Measurements from ENCODE around the gene EPHA3. TPM values are rescaled to one million over a fixed set of nuclear protein-coding genes. Genes with fewer than 3 reads are reported as not detected.

The EPHA3 gene
- polyA plus RNA-seq, 2 of the 4 experiments (the other 2 are of a cell fraction), result not detected

- H3K9me3 ChIP-seq, result no peaks in the 10 kb centered on the region
- CTCF ChIA-PET, result no interaction called here
- no peak for TF ChIP-seq NPAS2 (CRISPR knock-in tag; IDR thresholded peaks at IDR 0.05; ENCODE audit: borderline replicate concordance)
- TF ChIP-seq, protein P1, sequence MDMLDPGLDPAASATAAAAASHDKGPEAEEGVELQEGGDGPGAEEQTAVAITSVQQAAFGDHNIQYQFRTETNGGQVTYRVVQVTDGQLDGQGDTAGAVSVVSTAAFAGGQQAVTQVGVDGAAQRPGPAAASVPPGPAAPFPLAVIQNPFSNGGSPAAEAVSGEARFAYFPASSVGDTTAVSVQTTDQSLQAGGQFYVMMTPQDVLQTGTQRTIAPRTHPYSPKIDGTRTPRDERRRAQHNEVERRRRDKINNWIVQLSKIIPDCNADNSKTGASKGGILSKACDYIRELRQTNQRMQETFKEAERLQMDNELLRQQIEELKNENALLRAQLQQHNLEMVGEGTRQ (IDR thresholded peaks at IDR 0.05), result no peak
- no peak for TF ChIP-seq HDAC2 (IDR thresholded peaks at IDR 0.05)
- no peak for TF ChIP-seq RARB (CRISPR knock-in tag; IDR thresholded peaks at IDR 0.05)
- H3K4me2 ChIP-seq, result no peak overlapping the region
- H3K4me1 ChIP-seq, result no peaks in the 10 kb centered on the region
- POLR2A ChIA-PET, result no interaction called here
- H3K27ac ChIP-seq, result no peak overlapping the region
- H3K4me3 ChIP-seq, result no peak overlapping the region
- FAIRE-seq (no peak), ATAC-seq (no peak), DNase-seq (ENCODE audit: low read depth in 1 of 2, low spot score in 1 of 2) (no peak)
Measured at GRCh38 chr3:89173546-89173945, 66.1 kb downstream of the EPHA3 start.

- Histone ChIP-seq H3K4me1 (no peaks in the 10 kb centered on the region), H3K4me3 (no peak overlapping the region), H3K4me2 (no peak overlapping the region), H3K9me3 (no peaks in the 10 kb centered on the region), H3K27ac (no peak overlapping the region)
- TF ChIP-seq NR3C1 (IDR thresholded peaks at IDR 0.05), result no peak
- no peak for TF ChIP-seq RFX5 (IDR thresholded peaks at IDR 0.05)
- no peak for TF ChIP-seq KDM5A (IDR thresholded peaks at IDR 0.05)
- TF ChIP-seq NPAS2 (CRISPR knock-in tag; IDR thresholded peaks at IDR 0.05; ENCODE audit: borderline replicate concordance), result no peak
- TF ChIP-seq MAZ (IDR thresholded peaks at IDR 0.05; ENCODE audit: borderline replicate concordance, low read depth, low read length), result no peak
- no peak for TF ChIP-seq HOXB13 (CRISPR knock-in tag; IDR thresholded peaks at IDR 0.05; ENCODE audit: low read depth)
- TF ChIP-seq, protein P2, sequence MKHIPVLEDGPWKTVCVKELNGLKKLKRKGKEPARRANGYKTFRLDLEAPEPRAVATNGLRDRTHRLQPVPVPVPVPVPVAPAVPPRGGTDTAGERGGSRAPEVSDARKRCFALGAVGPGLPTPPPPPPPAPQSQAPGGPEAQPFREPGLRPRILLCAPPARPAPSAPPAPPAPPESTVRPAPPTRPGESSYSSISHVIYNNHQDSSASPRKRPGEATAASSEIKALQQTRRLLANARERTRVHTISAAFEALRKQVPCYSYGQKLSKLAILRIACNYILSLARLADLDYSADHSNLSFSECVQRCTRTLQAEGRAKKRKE (CRISPR knock-in tag; IDR thresholded peaks at IDR 0.05; ENCODE audit: low read depth), result no peak
- TF ChIP-seq HOXB5 (CRISPR knock-in tag; IDR thresholded peaks at IDR 0.05), result no peak
- no peak for TF ChIP-seq CBX2 (IDR thresholded peaks at IDR 0.05; ENCODE audit: borderline replicate concordance, low read depth)
- TF ChIP-seq HDAC2 (IDR thresholded peaks at IDR 0.05), result no peak
- TF ChIP-seq GATA3 (IDR thresholded peaks at IDR 0.05; ENCODE audit: borderline replicate concordance), result no peak
- TF ChIP-seq ZC3H11A (IDR thresholded peaks at IDR 0.05), result no peak
- TF ChIP-seq RCOR1 (IDR thresholded peaks at IDR 0.05; ENCODE audit: low read depth, low read length), result no peak
- TF ChIP-seq SREBF2 (IDR thresholded peaks at IDR 0.05), result no peak
- no peak for TF ChIP-seq ESRRA (IDR thresholded peaks at IDR 0.05; ENCODE audit: borderline replicate concordance, low read length)
- TF ChIP-seq RAD21 (conservative IDR thresholded peaks at IDR 0.05 in 1 of 2, IDR thresholded peaks at IDR 0.05 in 1 of 2), result no peak
- no peak for TF ChIP-seq SMC3 (IDR thresholded peaks at IDR 0.05)
- FAIRE-seq (no peak), ATAC-seq (no peak), DNase-seq (ENCODE audit: low read depth in 1 of 2, low spot score in 1 of 2) (no peak)
- ChIA-PET POLR2A (no interaction called here), CTCF (no interaction called here)
- 2% methylated on average over 3 of the region's 3 CpGs for WGBS (ENCODE audit: missing lambda C conversion rate)
Measured at GRCh38 chr3:89179355-89180001, 72.1 kb downstream of the EPHA3 start.

- H3K4me3 ChIP-seq, result no peak overlapping the region
- H3K4me1 ChIP-seq, result no peaks in the 10 kb centered on the region
- FAIRE-seq (no peak), DNase-seq (ENCODE audit: low read depth in 1 of 2, low spot score in 1 of 2) (no peak), ATAC-seq (no peak)
- TF ChIP-seq TP53 (CRISPR knock-in tag; IDR thresholded peaks at IDR 0.05) (no peak), SMC3 (IDR thresholded peaks at IDR 0.05) (no peak), EP300 (IDR thresholded peaks at IDR 0.05) (no peak), TFCP2L1 (CRISPR knock-in tag; IDR thresholded peaks at IDR 0.05) (no peak), GATA3 (IDR thresholded peaks at IDR 0.05; ENCODE audit: borderline replicate concordance) (no peak)
- WGBS (ENCODE audit: missing lambda C conversion rate), result 1% methylated on average over 2 of the region's 2 CpGs
- ChIA-PET CTCF (no interaction called here), POLR2A (no interaction called here)
- H3K4me2 ChIP-seq, result no peak overlapping the region
- no peaks in the 10 kb centered on the region for H3K9me3 ChIP-seq
- no peak overlapping the region for H3K27ac ChIP-seq
Measured at GRCh38 chr3:89180334-89180733, 72.9 kb downstream of the EPHA3 start.

Measured in A549 (cell line).